Type B pancreatic cell (in vitro differentiated cells): ENCODE data around the gene COL15A1. TPM values are rescaled to one million over a fixed set of nuclear protein-coding genes. Genes with fewer than 3 reads are reported as not detected.

Source experiments
- DNase-seq: peaks from one replicate; pipeline ENCODE4 v3.0.0; 2021; ENCODE audit warnings: mixed read lengths; ENCODE audit not compliant: unreplicated experiment; ENCODE audit errors: extremely low spot score
- H3K27ac Mint-ChIP-seq: 2 replicates; pipeline ENCODE4 v1.8.0; 2021; ENCODE audit warnings: mild to moderate bottlenecking, mixed read lengths
- H3K27me3 Mint-ChIP-seq: 2 replicates; pipeline ENCODE4 v1.8.0; 2021; ENCODE audit warnings: mixed read lengths
- H3K36me3 Mint-ChIP-seq: 2 replicates; pipeline ENCODE4 v1.8.0; 2021; ENCODE audit warnings: mixed read lengths
- H3K4me1 Mint-ChIP-seq: one replicate; pipeline ENCODE4 v1.8.0; 2021; ENCODE audit warnings: mixed read lengths; ENCODE audit not compliant: unreplicated experiment
- H3K4me3 Mint-ChIP-seq: 2 replicates; pipeline ENCODE4 v1.8.0; 2021; ENCODE audit warnings: mild to moderate bottlenecking, mixed read lengths
- H3K9me3 Mint-ChIP-seq: 2 replicates; pipeline ENCODE4 v1.8.0; 2021; ENCODE audit warnings: mixed read lengths
- CTCF ChIP-seq: fragments of 200-600 bp; sonication (generic); conservative IDR thresholded peaks from 2 replicates; pipeline ENCODE4 v1.5.0; 2021; ENCODE audit warnings: antibody characterized with exemption, mild to moderate bottlenecking
- total RNA-seq: library from RNA; stranded (reverse); gene quantifications from 2 replicates; pipeline ENCODE4 v1.2.1, GENCODE V29; 2021; ENCODE audit warnings: low replicate concordance

COL15A1 gene
- total RNA-seq, 1 donor from 2014 or later = 0.68 TPM

- TF ChIP-seq CTCF = no peak
- Mint-ChIP-seq H3K4me1 (peaks cover 3% of the 10 kb centered on the region), H3K36me3 (no peaks in the 10 kb centered on the region), H3K9me3 (no peaks in the 10 kb centered on the region), H3K27me3 (peaks cover 40% of the 10 kb centered on the region), H3K27ac (no peak overlapping the region), H3K4me3 (no peak overlapping the region)
- DNase-seq = no peak
These were observed 28.2 kb downstream of the COL15A1 start for GRCh38 chr9:98971915-98972223.

DNA sequence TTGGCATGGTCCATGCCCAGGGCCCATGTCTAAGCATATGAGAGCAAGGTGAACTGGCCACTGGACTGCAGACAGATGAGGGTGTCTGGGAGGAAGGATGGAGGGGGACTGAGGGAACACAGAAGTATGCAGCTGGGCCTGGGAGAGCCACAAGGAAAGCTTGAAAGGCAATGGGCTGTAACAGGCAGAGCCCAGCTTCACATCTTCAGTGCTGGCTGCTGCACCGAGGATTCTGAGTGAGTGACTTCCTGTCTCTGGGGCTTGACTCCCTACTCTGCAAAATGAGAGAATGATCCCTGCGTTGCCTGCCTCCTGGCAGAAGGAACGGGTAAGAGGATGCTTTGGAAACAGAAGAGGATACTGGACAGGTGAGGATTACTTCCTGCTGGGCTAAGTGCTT lies 29.0 kb downstream of the COL15A1 start:
- Mint-ChIP-seq H3K27me3 (peaks cover 40% of the 10 kb centered on the region), H3K36me3 (no peaks in the 10 kb centered on the region), H3K4me3 (no peak overlapping the region), H3K4me1 (peaks cover 3% of the 10 kb centered on the region), H3K9me3 (no peaks in the 10 kb centered on the region), H3K27ac (no peak overlapping the region)
- no peak for DNase-seq
- no peak for TF ChIP-seq CTCF

DNA sequence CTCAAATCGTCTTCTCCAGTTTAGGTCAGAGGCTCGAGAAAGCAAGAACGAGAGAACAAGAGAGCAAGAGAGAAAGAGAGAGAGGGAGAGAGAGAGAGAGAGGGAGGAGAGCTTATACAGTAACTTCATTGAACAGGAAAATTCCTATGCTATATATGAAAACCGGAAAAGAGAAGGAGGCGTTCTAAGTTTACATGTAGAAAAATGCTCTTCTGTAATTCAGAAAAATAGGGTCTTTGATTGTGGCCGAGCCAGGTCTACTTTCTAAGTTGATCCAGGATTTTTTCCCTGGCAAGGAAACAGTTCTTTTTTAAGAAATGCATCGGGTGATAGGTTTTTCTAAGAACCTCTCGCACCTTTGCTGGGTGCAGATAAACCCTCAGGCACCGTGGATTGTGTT lies 29.5 kb downstream of the COL15A1 start:
- DNase-seq = no peak
- no peaks in the 10 kb centered on the region for H3K36me3 Mint-ChIP-seq
- peaks cover 3% of the 10 kb centered on the region for H3K4me1 Mint-ChIP-seq
- TF ChIP-seq CTCF = no peak
- H3K4me3 Mint-ChIP-seq = no peak overlapping the region
- peaks cover 40% of the 10 kb centered on the region for H3K27me3 Mint-ChIP-seq
- no peaks in the 10 kb centered on the region for H3K9me3 Mint-ChIP-seq
- H3K27ac Mint-ChIP-seq = no peak overlapping the region

GRCh38 chr9:98973576-98973975 lies 29.9 kb downstream of the COL15A1 start:
- no peak for TF ChIP-seq CTCF
- DNase-seq = no peak
- Mint-ChIP-seq H3K27me3 (peaks cover 40% of the 10 kb centered on the region), H3K36me3 (no peaks in the 10 kb centered on the region), H3K9me3 (no peaks in the 10 kb centered on the region), H3K27ac (no peak overlapping the region), H3K4me1 (peaks cover 3% of the 10 kb centered on the region), H3K4me3 (no peak overlapping the region)

- H3K4me3 Mint-ChIP-seq = no peak overlapping the region
- H3K36me3 Mint-ChIP-seq = no peaks in the 10 kb centered on the region
- no peak for DNase-seq
- peaks cover 3% of the 10 kb centered on the region for H3K4me1 Mint-ChIP-seq
- H3K27me3 Mint-ChIP-seq = peaks cover 40% of the 10 kb centered on the region
- H3K27ac Mint-ChIP-seq = no peak overlapping the region
- no peak for TF ChIP-seq CTCF
- H3K9me3 Mint-ChIP-seq = no peaks in the 10 kb centered on the region
These were observed 30.4 kb downstream of the COL15A1 start for GRCh38 chr9:98974106-98974505.

DNA sequence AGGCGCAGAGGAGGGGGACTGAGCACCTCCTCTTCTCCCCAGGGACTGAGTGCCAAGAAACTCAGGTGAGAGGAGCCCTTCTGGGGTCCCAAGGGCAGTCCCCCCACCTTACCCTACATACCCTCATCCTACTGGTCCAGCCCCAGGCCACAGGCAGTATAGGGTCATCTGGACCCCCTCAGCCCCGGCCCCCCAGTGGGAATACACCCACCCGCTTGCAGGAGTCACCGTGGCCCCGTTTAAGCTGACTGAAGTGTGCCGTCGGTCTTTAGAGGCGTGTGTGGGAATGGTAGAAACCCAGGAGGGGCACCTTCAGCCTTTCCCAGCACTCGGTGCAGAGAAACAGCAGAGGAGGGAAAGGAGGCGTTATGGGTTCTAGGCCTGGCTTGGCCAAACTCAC lies 30.8 kb downstream of the COL15A1 start:
- H3K4me1 Mint-ChIP-seq = peaks cover 3% of the 10 kb centered on the region

More for the DNA sequence above, 30.8 kb downstream of the COL15A1 start:
- Mint-ChIP-seq H3K27ac (no peak overlapping the region), H3K4me3 (no peak overlapping the region), H3K27me3 (peaks cover 40% of the 10 kb centered on the region), H3K9me3 (no peaks in the 10 kb centered on the region), H3K36me3 (no peaks in the 10 kb centered on the region)
- no peak for DNase-seq
- TF ChIP-seq CTCF = no peak
